ENCODE measurements around the gene RAB2B. TPM values are rescaled to one million over a fixed set of nuclear protein-coding genes. Genes with fewer than 3 reads are reported as not detected.
"Not testable (repeated sequence)": the region's sequence is repeated elsewhere in the genome, so short reads cannot be mapped to it uniquely, and the experiment has no call there.

RAB2B gene
- total RNA-seq, 1 donor from 2014 or later: 22.0 TPM

GRCh38 chr14:21494902-21495762, 18.4 kb upstream of the RAB2B start:
- no peak for DNase-seq (ENCODE audit: low read depth in 2 of 2)

DNA sequence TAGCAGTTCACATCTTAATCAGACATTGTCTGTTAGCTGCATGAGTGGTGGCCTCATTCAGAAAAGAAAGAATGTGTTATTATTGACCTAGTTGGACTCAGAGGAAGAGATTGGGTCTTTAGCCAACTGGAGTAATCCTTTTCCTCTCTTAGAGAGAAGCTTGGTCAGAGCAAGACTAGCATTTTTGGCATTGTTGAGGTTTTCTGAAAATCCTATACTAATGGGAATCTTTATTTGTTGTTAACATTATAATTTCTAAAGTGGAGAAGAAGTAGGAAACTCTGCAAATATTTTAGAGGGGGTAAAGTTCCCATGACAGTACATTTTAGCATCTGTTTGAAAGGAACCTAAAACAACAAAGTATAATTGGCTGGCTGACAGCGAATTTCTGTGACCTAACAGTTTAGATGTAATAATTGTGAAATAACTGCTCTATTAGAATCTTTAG, 9.9 kb upstream of the RAB2B start:
- no peak for DNase-seq (ENCODE audit: low read depth in 2 of 2)

DNA sequence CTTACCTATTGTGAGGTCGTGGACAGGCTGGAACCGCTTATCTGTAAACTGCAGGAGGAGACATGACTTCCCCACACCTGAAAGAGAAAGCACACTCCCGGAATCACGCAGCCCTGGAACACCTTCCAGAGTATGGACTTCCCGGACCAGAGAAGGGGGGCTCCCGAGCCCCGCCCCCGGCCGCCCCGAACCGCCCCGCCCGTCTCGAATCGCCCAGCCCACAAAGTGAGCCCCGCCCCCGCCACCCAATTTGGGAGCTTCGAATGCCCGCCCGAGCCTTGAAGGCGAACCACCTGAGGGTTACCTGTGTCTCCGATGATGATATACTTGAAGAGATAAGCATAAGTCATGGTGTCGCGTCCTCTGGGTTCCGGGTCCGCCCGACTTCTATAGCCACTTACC, 235 bp downstream of the RAB2B start:
- DNase-seq (ENCODE audit: low read depth in 2 of 2): peak; percentile 56 to 86

- no peak for DNase-seq (ENCODE audit: low read depth in 2 of 2)
These were observed 814 bp downstream of the RAB2B start for GRCh38 chr14:21475767-21476522.

GRCh38 chr14:21467616-21468015, 9.1 kb downstream of the RAB2B start:
- DNase-seq (ENCODE audit: low read depth in 2 of 2): peak; percentile 70 to 98

- DNase-seq (ENCODE audit: low read depth in 2 of 2): peak; percentile 98 to 100
These were observed 20.7 kb downstream of the RAB2B start, which contains the start of gene CHD8 for GRCh38 chr14:21455912-21456667. Gene CHD8 (minus strand): TSS chr14:21456123. CDS start chr14:21431643, 24,480 bp downstream.

GRCh38 chr14:21455592-21455911, 21.2 kb downstream of the RAB2B start:
- no peak for DNase-seq (ENCODE audit: low read depth in 2 of 2)

- DNase-seq (ENCODE audit: low read depth in 2 of 2): peak in 1 of 2 donors; percentile 21
These were observed 21.8 kb downstream of the RAB2B start for GRCh38 chr14:21454843-21455544.

DNA sequence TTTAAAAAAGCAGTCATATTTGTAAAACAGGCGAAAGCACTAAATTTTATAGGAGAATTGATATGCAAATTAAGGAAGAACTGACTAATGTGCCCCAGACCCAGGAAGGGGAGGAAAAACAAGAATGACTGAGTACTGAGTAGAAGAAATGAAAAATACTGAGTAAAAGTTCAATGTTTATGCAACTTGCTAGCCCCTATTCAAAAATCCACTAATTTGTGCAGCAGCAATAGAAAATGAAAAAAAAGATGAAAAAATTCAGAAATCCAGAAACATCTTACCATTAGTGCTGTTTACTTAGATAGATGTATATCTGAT, 26.9 kb downstream of the RAB2B start:
- DNase-seq (ENCODE audit: low read depth in 2 of 2): no peak

- not testable (repeated sequence) for DNase-seq (ENCODE audit: low read depth in 2 of 2)
These were observed 34.1 kb downstream of the RAB2B start for GRCh38 chr14:21442657-21443056.

GRCh38 chr14:21440859-21441258, 35.9 kb downstream of the RAB2B start:
- no peak for DNase-seq (ENCODE audit: low read depth in 2 of 2)

- peak; percentile 97 to 99 for DNase-seq (ENCODE audit: low read depth in 2 of 2)
These were observed 39.5 kb downstream of the RAB2B start for GRCh38 chr14:21437063-21437901.

DNA sequence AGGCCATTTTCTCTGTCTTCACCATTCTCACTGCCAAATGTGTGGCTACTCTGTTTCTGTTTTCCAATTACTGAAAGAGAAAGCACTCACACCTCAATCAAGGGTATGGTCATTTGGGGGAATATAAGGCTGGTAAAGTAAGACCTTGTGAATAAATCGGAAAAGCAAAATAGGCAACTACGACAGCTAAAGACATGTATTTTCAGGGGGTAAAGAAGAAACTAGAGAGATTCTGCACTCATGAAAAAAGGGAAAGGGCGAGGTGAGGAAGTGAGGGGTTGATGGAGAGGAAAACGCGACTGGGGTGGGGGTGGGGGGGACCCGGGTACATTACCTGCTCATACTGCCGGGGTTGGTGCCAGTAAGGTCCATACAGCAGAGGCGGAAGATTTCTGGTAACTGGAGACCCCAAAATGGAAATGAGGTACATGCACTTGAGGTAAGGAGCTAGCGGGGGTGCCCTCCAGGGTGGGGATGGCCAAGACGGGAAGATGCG, 40.1 kb downstream of the RAB2B start:
- no peak for DNase-seq (ENCODE audit: low read depth in 2 of 2)

DNA sequence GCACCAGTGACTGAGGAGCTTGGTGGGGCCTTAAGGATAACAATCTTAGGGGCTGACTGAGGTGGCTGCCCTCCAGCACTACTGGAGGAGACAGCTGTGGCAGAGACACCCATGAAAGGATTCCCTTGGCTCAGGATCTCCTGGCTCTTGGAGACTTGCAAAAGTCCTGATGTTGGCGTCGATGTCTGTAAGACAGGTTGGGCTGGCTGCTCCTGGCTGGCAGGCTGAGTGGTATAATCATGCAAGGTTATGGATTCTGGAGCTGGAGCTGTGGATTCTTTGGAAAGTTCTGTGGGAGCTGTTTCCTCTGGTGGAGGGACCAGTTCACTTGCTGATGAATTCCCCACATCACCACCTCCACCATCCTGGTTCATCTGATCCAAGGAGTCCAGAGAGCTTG, 45.6 kb downstream of the RAB2B start:
- no peak for DNase-seq (ENCODE audit: low read depth in 2 of 2)

GRCh38 chr14:21428930-21429329, 47.8 kb downstream of the RAB2B start:
- no peak for DNase-seq (ENCODE audit: low read depth in 2 of 2)

DNA sequence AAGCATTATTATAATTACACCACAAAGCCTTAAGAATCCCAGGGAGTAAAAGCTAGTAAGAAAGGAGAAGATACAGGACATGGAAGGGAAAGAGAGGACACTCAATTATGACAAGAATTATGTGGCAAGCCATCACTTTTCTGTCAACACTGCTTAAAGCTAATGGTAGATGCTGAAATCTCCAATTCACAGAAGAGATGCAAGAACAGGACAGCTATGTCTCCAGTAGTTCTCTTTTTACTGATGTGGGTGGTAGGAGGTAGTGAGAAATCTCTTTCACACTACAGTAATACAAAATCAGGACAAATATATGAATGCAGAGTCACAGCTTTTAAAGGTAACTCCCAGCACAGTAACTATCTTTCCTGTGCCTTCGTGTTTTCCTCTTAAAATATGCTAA, 50.1 kb downstream of the RAB2B start:
- no peak for DNase-seq (ENCODE audit: low read depth in 2 of 2)

DNA sequence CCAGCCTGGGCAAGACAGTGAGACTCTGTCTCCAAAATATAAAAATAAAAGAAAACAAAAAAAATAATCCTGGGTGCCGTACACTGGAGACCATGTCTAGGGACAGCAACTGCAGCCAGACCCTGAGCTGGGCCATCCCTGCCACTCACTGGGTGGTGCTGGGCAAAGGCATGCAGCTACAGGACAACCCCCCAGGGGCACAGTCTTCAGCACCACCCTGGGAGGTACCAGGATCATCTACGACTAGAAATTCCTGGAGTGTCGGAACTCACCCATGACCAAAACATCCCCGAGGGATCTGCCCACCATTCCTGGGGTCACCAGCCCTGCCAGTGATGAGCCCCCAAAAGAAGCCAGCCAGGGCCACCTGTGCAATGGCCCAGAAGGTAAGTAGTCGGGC, 57.2 kb downstream of the RAB2B start:
- DNase-seq (ENCODE audit: low read depth in 2 of 2): no peak

DNA sequence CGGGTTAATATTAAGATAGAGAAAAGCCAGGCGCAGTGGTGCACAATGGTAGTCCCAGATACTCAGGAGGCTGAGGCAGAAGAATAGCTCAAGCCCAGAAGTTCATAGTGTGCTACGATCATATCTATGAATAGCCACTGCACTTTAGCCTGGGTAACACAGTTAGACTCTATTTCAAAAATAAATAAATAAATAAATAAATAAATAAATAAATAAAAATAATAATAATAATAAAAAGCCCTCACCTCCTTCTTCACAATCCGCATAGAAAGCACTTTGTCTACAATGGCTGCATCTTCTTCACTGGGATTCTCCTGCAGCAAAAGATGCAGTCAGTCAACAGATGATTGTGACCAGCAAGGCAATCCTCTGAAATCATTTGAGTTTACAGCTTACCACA, 61.4 kb downstream of the RAB2B start:
- no peak for DNase-seq (ENCODE audit: low read depth in 2 of 2)

GRCh38 chr14:21414137-21414631, 62.6 kb downstream of the RAB2B start:
- DNase-seq (ENCODE audit: low read depth in 2 of 2): no peak

All from dermis microvascular lymphatic vessel endothelial cell (primary cell).